Heart right ventricle (tissue), 16 donors: Measurements from ENCODE around the gene NF2. TPM values are rescaled to one million over a fixed set of nuclear protein-coding genes. Genes with fewer than 3 reads are reported as not detected.

Source experiments
- ATAC-seq, 8 donors: fragments of 200-7000 bp; cut with Tn5 transposase; one replicate each; pipeline ENCODE4 v1.9.1; 2020; ENCODE audit warnings: mild to moderate bottlenecking in 8 of 8, moderate library complexity in 8 of 8, moderate number of reproducible peaks in 1 of 8
- DNase-seq, 2 donors: peaks; one replicate each; pipeline ENCODE4 v3.0.0-alpha.2; 2020
- H3K27ac ChIP-seq, 10 donors: fragments of 200-600 bp; sonication (generic) in 2 of 10; one replicate each; pipeline versions ENCODE4 v1.5.0 to v1.8.0; 2020 to 2022; ENCODE audit warnings: mild to moderate bottlenecking in 3 of 10
- H3K27me3 ChIP-seq, 7 donors: fragments of 200-600 bp; one replicate each; pipeline ENCODE4 v1.8.0; 2021 to 2022; ENCODE audit warnings: mild to moderate bottlenecking in 2 of 7
- H3K36me3 ChIP-seq, 9 donors: fragments of 200-600 bp; sonication (generic) in 1 of 9; one replicate each; pipeline versions ENCODE4 v1.5.0 to v1.8.0; 2020 to 2022; ENCODE audit warnings: mild to moderate bottlenecking in 2 of 9
- H3K4me1 ChIP-seq, 9 donors: fragments of 200-600 bp; sonication (generic) in 1 of 9; one replicate each; pipeline versions ENCODE4 v1.5.0 to v1.8.0; 2020 to 2022; ENCODE audit warnings: mild to moderate bottlenecking in 4 of 9
- H3K4me3 ChIP-seq, 10 donors: fragments of 200-600 bp; sonication (generic) in 2 of 10; one replicate each; pipeline versions ENCODE4 v1.5.0 to v1.8.0; 2020 to 2022; ENCODE audit warnings: mild to moderate bottlenecking in 7 of 10, moderate library complexity in 2 of 10
- H3K9me3 ChIP-seq, 11 donors: fragments of 200-600 bp in 10 of 11; sonication (generic) in 2 of 11; one replicate each; pipeline versions ENCODE4 v1.5.0 to v1.8.0; 2013 to 2022; ENCODE audit warnings: mild to moderate bottlenecking in 2 of 11, control low read depth in 1 of 11, moderate library complexity in 1 of 11
- WGBS, 2 donors: extraction: QIAGEN DNeasy Blood & Tissue Kit; methylation state at CpG; one replicate each; pipeline ENCODE4 v1.1.7; 2013; ENCODE audit warnings: inconsistent platforms in 1 of 2; 5-methylcytosine and 5-hydroxymethylcytosine counted together
- intact Hi-C, 10 donors: fragments of 100-400 bp; cut with DNase I; formaldehyde crosslinking; loops; one replicate each; pipeline versions ENCODE4 v1.11.1 to v1.14.2; 2022
- polyA plus RNA-seq, 2 donors: library from polyadenylated mRNA; stranded (reverse); fragments of 200-250 nt; gene quantifications; one replicate each; pipeline ENCODE4 v1.2.3, GENCODE V29; 2013
- total RNA-seq, 10 donors: library from RNA; stranded (reverse); fragmentation: NEBNext Ultra II Directional in 3 of 10; extraction: Animal tissue kit (Norgen Biotek cat#: 25700) in 3 of 10; gene quantifications; one replicate each; pipeline versions ENCODE4 v1.2.1 to v1.2.4, GENCODE V29; 2021 to 2023
- TF ChIP-seq, protein P1 (sequence below), 9 donors: fragments of 200-600 bp; sonication (generic) in 2 of 9; IDR thresholded peaks; one replicate each; pipeline versions ENCODE4 v1.5.0 to v1.8.0; 2021 to 2022; ENCODE audit warnings: antibody characterized with exemption in 9 of 9, mild to moderate bottlenecking in 5 of 9, moderate library complexity in 1 of 9
- donor health status: Arrhythmogenic right ventricular cardiomyopathy.
- donor health status: ischemic (EF 13 %, LVEDD 7.1; RV severe dilation, severe dysfunction).
- donor health status: healthy with polysubstance abuse.
- donor health status: DM: no; HTN: yes; CAD: no.
- donor health status: DM: no; HTN: no; CAD: no.
- donor health status: ischemic (EF 25% LVEDD 6.9; RV normal size, moderate dysfunction).
- donor health status: ischemic (EF 25% LVEDD 5.7; RV mildly dilated, moderate dysfunction).
- donor health status: healthy.
- donor health status: DM: yes; HTN: yes; CAD: no.
- donor health status: Ischemic cardiomyopathy.
- donor health status: ischemic (EF 35%, LVEDD 5.7; RV mildly dilated, moderate dysfunction).
- donor health status: nonischemic (EF 11% LVEDD 7.7; RV severe dilation, severe dysfunction).
- donor health status: DM: yes; HTN: yes; CAD: no.
- donor health status: PGD.
- donor health status: ischemic (EF 29% LVEDD 5.4; RV normal size, mild dysfunction).
- donor health status: nonischemic (EF 23%, LVEDD 6.1; RV moderate dilation, normal function).

The NF2 gene
- total and polyA plus RNA-seq, 12 donors = 9.7 to 59.4 (median 43.8) TPM

DNA sequence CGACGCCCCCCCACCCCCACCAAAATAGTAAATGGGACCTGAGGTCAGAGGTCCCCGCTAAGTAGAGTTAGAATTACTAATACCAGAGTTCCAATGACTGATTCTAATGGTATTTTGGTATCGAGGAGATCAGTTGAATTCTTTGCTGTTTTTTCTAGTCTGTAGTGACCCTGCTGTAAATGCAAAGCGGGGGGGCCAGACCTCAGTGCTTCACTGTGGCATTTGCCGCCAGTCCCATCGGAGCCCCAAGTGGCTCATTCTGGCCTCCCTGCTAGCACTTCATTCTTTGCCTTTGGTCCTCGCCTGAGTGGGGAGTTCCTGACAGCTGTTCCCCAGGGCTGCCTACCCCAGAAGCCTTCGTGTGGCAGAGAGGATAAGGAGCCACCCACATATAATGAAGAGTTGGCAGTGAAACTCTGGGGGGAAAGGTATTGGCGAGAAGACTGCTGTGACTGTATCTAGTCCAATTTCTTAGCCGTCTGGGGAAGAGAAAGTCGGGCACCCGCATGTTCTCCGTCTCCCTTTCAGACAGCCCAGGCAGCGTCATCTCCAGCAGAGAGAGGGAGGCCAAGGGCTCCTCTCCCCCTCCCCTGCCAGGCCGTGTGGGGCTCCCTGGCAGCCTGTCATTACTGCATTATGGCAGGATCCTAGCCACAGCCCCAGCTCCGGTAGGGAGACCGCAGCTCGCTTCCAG, 96.9 kb downstream of the NF2 start:
- Histone ChIP-seq H3K4me3 (no peak overlapping the region), H3K27ac (no peak overlapping the region), H3K4me1 (peaks cover 0 to 30% (median 11%) of the 10 kb centered on the region in 9 donors), H3K36me3 (peaks cover 0 to 27% (median 5%) of the 10 kb centered on the region in 9 donors), H3K9me3 (no peaks in the 10 kb centered on the region), H3K27me3 (peaks cover 0 to 39% (median 27%) of the 10 kb centered on the region in 7 donors)
- no peak for DNase-seq
- TF ChIP-seq, protein P1, sequence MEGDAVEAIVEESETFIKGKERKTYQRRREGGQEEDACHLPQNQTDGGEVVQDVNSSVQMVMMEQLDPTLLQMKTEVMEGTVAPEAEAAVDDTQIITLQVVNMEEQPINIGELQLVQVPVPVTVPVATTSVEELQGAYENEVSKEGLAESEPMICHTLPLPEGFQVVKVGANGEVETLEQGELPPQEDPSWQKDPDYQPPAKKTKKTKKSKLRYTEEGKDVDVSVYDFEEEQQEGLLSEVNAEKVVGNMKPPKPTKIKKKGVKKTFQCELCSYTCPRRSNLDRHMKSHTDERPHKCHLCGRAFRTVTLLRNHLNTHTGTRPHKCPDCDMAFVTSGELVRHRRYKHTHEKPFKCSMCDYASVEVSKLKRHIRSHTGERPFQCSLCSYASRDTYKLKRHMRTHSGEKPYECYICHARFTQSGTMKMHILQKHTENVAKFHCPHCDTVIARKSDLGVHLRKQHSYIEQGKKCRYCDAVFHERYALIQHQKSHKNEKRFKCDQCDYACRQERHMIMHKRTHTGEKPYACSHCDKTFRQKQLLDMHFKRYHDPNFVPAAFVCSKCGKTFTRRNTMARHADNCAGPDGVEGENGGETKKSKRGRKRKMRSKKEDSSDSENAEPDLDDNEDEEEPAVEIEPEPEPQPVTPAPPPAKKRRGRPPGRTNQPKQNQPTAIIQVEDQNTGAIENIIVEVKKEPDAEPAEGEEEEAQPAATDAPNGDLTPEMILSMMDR (IDR thresholded peaks at IDR 0.05) = no peak
- no peak for ATAC-seq
- 51 to 64% methylated on average over 19 of the region's 19 CpGs for WGBS, 2 donors
- intact Hi-C loops = loop anchor here in 1 of 10 donors (5.0 kb wide), 1 partner anchor 307 kb away; no protein-coding TSS in a partner anchor

DNA sequence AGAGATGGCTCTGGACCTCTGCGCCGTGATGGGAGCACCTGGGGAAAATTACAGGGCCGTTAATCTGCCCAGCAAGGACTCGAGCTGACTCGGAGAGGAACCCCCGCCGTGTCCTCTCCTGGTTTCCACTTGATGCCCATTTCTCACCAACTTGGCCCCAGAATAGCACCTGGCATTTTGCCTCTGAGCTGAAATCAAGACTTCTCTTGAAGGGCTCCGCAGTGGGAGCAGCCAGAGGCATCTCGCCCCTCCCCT, 97.4 kb downstream of the NF2 start:
- Histone ChIP-seq H3K4me1 (peaks cover 0 to 30% (median 11%) of the 10 kb centered on the region in 9 donors), H3K4me3 (no peak overlapping the region), H3K36me3 (peaks cover 0 to 22% (median under 1%) of the 10 kb centered on the region in 9 donors), H3K9me3 (no peaks in the 10 kb centered on the region), H3K27ac (no peak overlapping the region), H3K27me3 (peaks cover 0 to 42% (median 27%) of the 10 kb centered on the region in 7 donors)
- ATAC-seq = no peak
- intact Hi-C loops = loop anchor here in 1 of 10 donors (5.0 kb wide), 1 partner anchor 306 kb away; no protein-coding TSS in a partner anchor
- no peak for DNase-seq
- WGBS, 2 donors = 50 to 58% methylated on average over 9 of the region's 9 CpGs
- TF ChIP-seq, protein P1 (IDR thresholded peaks at IDR 0.05) = no peak

DNA sequence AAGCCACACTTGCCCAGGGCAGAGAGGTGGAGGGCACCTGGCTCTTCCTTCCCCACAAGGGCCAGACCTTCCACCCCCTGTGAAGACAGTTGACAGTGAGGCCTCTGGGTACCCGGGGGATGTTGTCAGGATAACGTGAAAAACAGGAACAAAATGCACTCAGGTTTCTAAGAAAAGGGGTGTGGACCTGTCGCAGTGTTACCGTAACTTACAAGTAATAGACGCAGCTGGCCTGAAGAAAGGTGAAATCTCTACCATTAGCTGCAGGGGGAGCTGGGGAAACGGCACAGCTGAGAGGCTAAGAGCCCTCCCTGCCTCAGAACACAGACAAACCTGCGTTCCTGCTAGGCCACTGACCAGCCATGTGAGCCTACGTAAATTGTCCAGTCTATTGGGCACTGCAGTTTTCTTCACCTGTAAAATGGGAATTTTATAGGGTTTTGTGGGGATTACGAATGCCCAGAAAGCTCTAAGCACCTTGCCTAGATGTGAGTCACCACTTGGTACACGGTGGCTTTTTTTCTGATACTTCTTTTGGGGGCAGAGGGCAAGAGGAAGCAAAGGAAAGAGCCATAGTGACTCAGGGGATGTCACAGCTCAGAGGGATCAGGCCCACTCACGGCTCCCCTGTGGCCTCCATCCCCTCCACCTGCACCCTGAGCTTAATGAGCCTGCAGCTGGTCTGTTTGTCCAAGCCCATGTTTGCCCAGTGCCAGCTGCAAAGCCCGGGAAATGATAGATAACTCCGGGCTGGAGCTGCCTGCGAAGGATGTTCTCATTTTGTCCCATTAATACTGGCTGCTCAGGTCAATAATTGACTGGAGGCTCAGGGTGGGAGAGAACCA, 97.9 kb downstream of the NF2 start:
- intact Hi-C loops = loop anchor here in 1 of 10 donors (5.0 kb wide), 1 partner anchor 306 kb away; no protein-coding TSS in a partner anchor
- ATAC-seq (no peak), DNase-seq (no peak)
- H3K4me3 ChIP-seq = no peak overlapping the region
- no peaks in the 10 kb centered on the region for H3K9me3 ChIP-seq
- peaks cover 0 to 42% (median 28%) of the 10 kb centered on the region in 7 donors for H3K27me3 ChIP-seq
- WGBS, 2 donors = 34 to 35% methylated on average over 14 of the region's 14 CpGs
- peaks cover 0 to 30% (median 11%) of the 10 kb centered on the region in 9 donors for H3K4me1 ChIP-seq
- no peak overlapping the region for H3K27ac ChIP-seq
- peaks cover 0 to 17% (median 0%) of the 10 kb centered on the region in 9 donors for H3K36me3 ChIP-seq
- TF ChIP-seq, protein P1 (IDR thresholded peaks at IDR 0.05) = peak in 1 of 9 donors; percentile 11
